Uterus (tissue), 4 donors: Measurements from ENCODE around the gene SLC35F3. TPM values are rescaled to one million over a fixed set of nuclear protein-coding genes. Genes with fewer than 3 reads are reported as not detected.

Experiments used
- DNase-seq, 2 donors: peaks; one replicate each; pipeline ENCODE4 v3.0.0-alpha.2; 2019 to 2020
- H3K27ac ChIP-seq, 2 donors: fragments of 200-600 bp; sonication (generic); 1 replicate in 1 of 2; 2 replicates in 1 of 2; pipeline ENCODE4 v1.5.1; 2016 to 2018
- H3K27me3 ChIP-seq, 2 donors: fragments of 200-600 bp; sonication (generic); one replicate each; pipeline ENCODE4 v1.5.1; 2018 to 2019; ENCODE audit warnings: control low read depth in 1 of 2
- H3K36me3 ChIP-seq, 2 donors: fragments of 200-600 bp; sonication (generic); one replicate each; pipeline ENCODE4 v1.5.1; 2019; ENCODE audit warnings: control low read depth in 1 of 2
- H3K4me1 ChIP-seq, 2 donors: fragments of 200-600 bp; sonication (generic); one replicate each; pipeline ENCODE4 v1.5.1; 2018 to 2019; ENCODE audit warnings: control low read depth in 1 of 2
- H3K4me3 ChIP-seq, 2 donors: fragments of 200-600 bp; sonication (generic); 1 replicate in 1 of 2; 2 replicates in 1 of 2; pipeline ENCODE4 v1.5.1; 2018 to 2019; ENCODE audit warnings: mild to moderate bottlenecking in 1 of 2
- H3K9me3 ChIP-seq, 2 donors: fragments of 200-600 bp; sonication (generic); one replicate each; pipeline ENCODE4 v1.5.1; 2019; ENCODE audit warnings: control low read depth in 1 of 2
- CTCF ChIP-seq, 4 experiments: fragments of 200-600 bp in 2 of 4; fragments of 450-650 bp in 2 of 4; sonication (generic) in 2 of 4; IDR thresholded peaks; one replicate each; pipeline ENCODE4 v1.5.1; 2016 to 2019; ENCODE audit warnings: antibody characterized with exemption in 4 of 4, mild to moderate bottlenecking in 2 of 4, moderate library complexity in 1 of 4
- POLR2A ChIP-seq, 2 donors: fragments of 450-650 bp; IDR thresholded peaks; one replicate each; pipeline ENCODE4 v1.6.1; 2016; ENCODE audit warnings: antibody characterized with exemption in 2 of 2, mild to moderate bottlenecking in 1 of 2, moderate library complexity in 1 of 2
- intact Hi-C: fragments of 100-400 bp; cut with DNase I; formaldehyde crosslinking; loops from one replicate; pipeline ENCODE4 v1.15.1; 2023; ENCODE audit warnings: low total_unique reads
- total RNA-seq, 4 donors: library from RNA; depleted of rRNA in 3 of 4; stranded (reverse); fragments of >200 nt in 3 of 4; gene quantifications; one replicate each; pipeline versions ENCODE4 v1.1.0 to v1.2.4, GENCODE V29; 2014 to 2023
- donor health status: DM: yes; HTN: yes; CAD: no.

Gene SLC35F3
- total RNA-seq, 4 donors from 2014 or later, result 0.24 to 0.62 (median 0.26) TPM; not detected in 1

- Histone ChIP-seq H3K27ac (no peak overlapping the region), H3K27me3 (peaks cover 0 to 3% of the 10 kb centered on the region in 2 donors)
Observed at GRCh38 chr1:234213658-234214128, 309.2 kb downstream of the SLC35F3 start.

DNA sequence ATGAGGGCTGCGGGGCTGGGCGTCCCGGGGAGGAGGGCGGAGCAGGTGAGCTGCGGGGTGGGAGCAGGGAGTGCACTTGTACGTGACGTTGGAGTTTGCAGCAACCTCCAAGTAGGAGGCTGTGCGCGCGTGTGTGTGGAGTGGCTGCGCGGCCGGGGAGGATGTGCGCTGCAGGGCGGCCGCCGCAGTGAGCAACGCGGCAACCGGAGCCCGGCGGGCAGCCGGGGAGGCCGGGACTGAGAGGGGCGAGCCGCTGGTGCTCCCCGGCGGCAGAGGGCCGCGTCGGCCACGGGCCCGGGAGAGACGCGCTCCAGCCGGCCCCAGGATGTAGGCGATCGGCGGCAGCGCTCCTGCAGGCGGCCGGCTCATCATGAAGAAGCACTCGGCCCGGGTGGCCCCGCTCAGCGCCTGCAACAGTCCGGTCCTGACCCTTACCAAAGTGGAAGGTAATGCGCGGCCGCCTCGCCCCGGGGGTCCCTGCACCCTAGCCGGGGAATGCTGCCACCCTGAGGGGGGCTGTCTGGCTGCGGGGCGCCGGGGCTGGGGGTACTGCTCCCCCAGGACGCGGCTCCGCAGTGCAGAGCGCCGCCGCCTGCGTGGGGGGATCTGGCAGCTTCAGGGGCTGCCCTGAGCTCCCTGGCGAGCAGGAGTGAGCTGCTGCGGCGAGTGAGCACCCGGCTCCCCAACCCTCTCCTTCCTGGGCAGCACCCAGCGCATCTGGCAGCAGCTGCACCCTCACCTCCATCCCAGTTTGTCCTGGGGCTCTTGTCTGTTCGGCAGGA lies 309.8 kb downstream of the SLC35F3 start:
- Histone ChIP-seq H3K27me3 (peaks cover 0 to 3% of the 10 kb centered on the region in 2 donors), H3K9me3 (no peaks in the 10 kb centered on the region), H3K27ac (no peak overlapping the region), H3K4me1 (peaks cover 0 to 10% of the 10 kb centered on the region in 2 donors), H3K36me3 (no peaks in the 10 kb centered on the region), H3K4me3 (peak overlapping the region in 1 of 2 donors; percentile 11)
- DNase-seq, result no peak
- intact Hi-C loops, result no loop called here
- TF ChIP-seq POLR2A (IDR thresholded peaks at IDR 0.05) (no peak), CTCF (IDR thresholded peaks at IDR 0.05) (no peak)

More at GRCh38 chr1:234213658-234214128, 309.2 kb downstream of the SLC35F3 start:
- Histone ChIP-seq H3K36me3 (no peaks in the 10 kb centered on the region), H3K4me1 (peaks cover 0 to 10% of the 10 kb centered on the region in 2 donors), H3K4me3 (peak overlapping the region in 1 of 2 donors; percentile 11), H3K9me3 (no peaks in the 10 kb centered on the region)
- TF ChIP-seq POLR2A (IDR thresholded peaks at IDR 0.05) (no peak), CTCF (IDR thresholded peaks at IDR 0.05) (no peak)
- DNase-seq, result no peak
- intact Hi-C loops, result no loop called here

GRCh38 chr1:234214911-234215892 lies 310.7 kb downstream of the SLC35F3 start:
- H3K9me3 ChIP-seq, result no peaks in the 10 kb centered on the region
- no peak overlapping the region for H3K4me3 ChIP-seq
- DNase-seq, result no peak
- no peak overlapping the region for H3K27ac ChIP-seq
- H3K4me1 ChIP-seq, result peaks cover 0 to 10% of the 10 kb centered on the region in 2 donors
- intact Hi-C loops, result no loop called here
- H3K27me3 ChIP-seq, result peaks cover 0 to 3% of the 10 kb centered on the region in 2 donors
- H3K36me3 ChIP-seq, result no peaks in the 10 kb centered on the region
- TF ChIP-seq CTCF (IDR thresholded peaks at IDR 0.05), result no peak
- no peak for TF ChIP-seq POLR2A (IDR thresholded peaks at IDR 0.05)

- Histone ChIP-seq H3K36me3 (no peaks in the 10 kb centered on the region), H3K4me3 (no peak overlapping the region), H3K4me1 (peaks cover 0 to 10% of the 10 kb centered on the region in 2 donors), H3K27ac (no peak overlapping the region), H3K27me3 (peaks cover 0 to 3% of the 10 kb centered on the region in 2 donors), H3K9me3 (no peaks in the 10 kb centered on the region)
- intact Hi-C loops, result no loop called here
- DNase-seq, result no peak
- no peak for TF ChIP-seq CTCF (IDR thresholded peaks at IDR 0.05)
- TF ChIP-seq POLR2A (IDR thresholded peaks at IDR 0.05), result no peak
Observed at GRCh38 chr1:234216116-234216703, 311.7 kb downstream of the SLC35F3 start.
